Endothelial cell of umbilical vein (primary cell): ENCODE data around the gene FILIP1L. TPM values are rescaled to one million over a fixed set of nuclear protein-coding genes. Genes with fewer than 3 reads are reported as not detected.

Experiments used
- BruUV-seq: library from RNA; stranded (reverse); fragments of 400-500 nt; replicated peaks from 2 replicates; lab custom pipeline; 2021; lab: Mats Ljungman, UMichigan
- CTCF ChIA-PET: fragments of 300-600, 350-600 bp; sonication (Branson Sonifier 250); formaldehyde crosslinking; loops from one replicate; lab custom pipeline; 2021; ENCODE audit warnings: antibody characterized with exemption, inconsistent platforms; lab: Charles Lee
- POLR2A ChIA-PET: fragments of 300-600, 350-600 bp; sonication (Branson Sonifier 250); formaldehyde crosslinking; loops from one replicate; lab custom pipeline; 2021; ENCODE audit warnings: antibody characterized with exemption, inconsistent platforms; lab: Charles Lee
- DNase-seq: peaks from one replicate; pipeline ENCODE4 v3.0.0-alpha.2; 2011; ENCODE audit warnings: low read depth, low spot score
- FAIRE-seq: peaks from 2 replicates; lab custom pipeline; 2011; peaks lifted over from hg19 to GRCh38; lab: Jason Lieb, UNC
- H2AFZ ChIP-seq: 2 replicates; pipeline ENCODE4 v1.6.0; 2012; ENCODE audit warnings: low read depth, low read length, control low read depth, inconsistent platforms
- H3K27ac ChIP-seq: 2 replicates; pipeline ENCODE4 v1.5.1; 2011; ENCODE audit warnings: low read depth, mild to moderate bottlenecking, control low read depth, low read length, moderate library complexity; ENCODE audit not compliant: insufficient read depth
- H3K27me3 ChIP-seq, 2 experiments: 2 replicates each; pipeline versions ENCODE4 v1.6.0 to v1.6.1; 2011; ENCODE audit warnings: low read length in 2 of 2, mixed read lengths in 1 of 2; ENCODE audit not compliant: control insufficient read depth in 2 of 2, insufficient read depth in 2 of 2
- H3K36me3 ChIP-seq, 2 experiments: 2 replicates in 1 of 2; 3 replicates in 1 of 2; pipeline ENCODE4 v1.5.1; 2011; ENCODE audit warnings: low read length in 2 of 2, mild to moderate bottlenecking in 1 of 2, moderate library complexity in 1 of 2; ENCODE audit not compliant: control insufficient read depth in 2 of 2, insufficient read depth in 2 of 2; ENCODE audit errors: extremely low read depth in 1 of 2
- H3K4me1 ChIP-seq: 3 replicates; pipeline ENCODE4 v1.5.1; 2011; ENCODE audit warnings: mild to moderate bottlenecking, low read length; ENCODE audit not compliant: control insufficient read depth, insufficient read depth; ENCODE audit errors: extremely low read depth
- H3K4me2 ChIP-seq: 2 replicates; pipeline ENCODE4 v1.6.1; 2011; ENCODE audit warnings: low read length, control low read depth, mixed read lengths; ENCODE audit not compliant: insufficient read depth
- H3K4me3 ChIP-seq, 3 experiments: fragments of 200-600 bp in 1 of 3; sonication (generic), shearing (Covaris generic) in 1 of 3; replicated peaks in 1 of 3; 2 replicates each; pipeline ENCODE4 v1.5.1; 2011 to 2016; ENCODE audit warnings: control low read depth in 3 of 3, low read length in 3 of 3, mild to moderate bottlenecking in 2 of 3, inconsistent platforms in 1 of 3, low read depth in 1 of 3, moderate library complexity in 1 of 3; ENCODE audit not compliant: insufficient read depth in 1 of 3
- H3K79me2 ChIP-seq: 2 replicates; pipeline ENCODE4 v1.6.0; 2012; ENCODE audit warnings: low read length, inconsistent platforms; ENCODE audit not compliant: control insufficient read depth, insufficient read depth
- H3K9ac ChIP-seq: replicated peaks from 2 replicates; pipeline ENCODE3; 2011; ENCODE audit warnings: low read length, control low read depth; ENCODE audit not compliant: insufficient read depth; ENCODE audit errors: extremely low read depth
- H3K9me1 ChIP-seq: replicated peaks from 3 replicates; pipeline ENCODE4 v1.6.0; 2011; ENCODE audit warnings: mild to moderate bottlenecking, low read length; ENCODE audit not compliant: control insufficient read depth, insufficient read depth; ENCODE audit errors: extremely low read depth
- H3K9me3 ChIP-seq: replicated peaks from 2 replicates; pipeline ENCODE4 v1.5.1; 2012; ENCODE audit warnings: low read length, inconsistent platforms; ENCODE audit not compliant: control insufficient read depth, insufficient read depth
- H4K20me1 ChIP-seq: replicated peaks from 2 replicates; pipeline ENCODE3; 2011; ENCODE audit warnings: mild to moderate bottlenecking, low read length; ENCODE audit not compliant: control insufficient read depth, insufficient read depth; ENCODE audit errors: extremely low read depth
- EZH2 ChIP-seq: IDR thresholded peaks from 2 replicates; pipeline ENCODE4 v1.6.1; 2012; ENCODE audit warnings: borderline replicate concordance, low read depth, mild to moderate bottlenecking, moderate library complexity, low read length, inconsistent platforms; ENCODE audit not compliant: severe bottlenecking
- FOS ChIP-seq: IDR thresholded peaks from 2 replicates; pipeline ENCODE4 v1.6.1; 2011; ENCODE audit warnings: mild to moderate bottlenecking, low read length, moderate library complexity, borderline replicate concordance; ENCODE audit not compliant: insufficient read depth
- GATA2 ChIP-seq: IDR thresholded peaks from 2 replicates; pipeline ENCODE4 v1.7.0; 2011; ENCODE audit warnings: low read depth, mild to moderate bottlenecking, moderate library complexity, mixed read lengths, low read length; ENCODE audit not compliant: insufficient read length, insufficient read depth
- JUN ChIP-seq: IDR thresholded peaks from 2 replicates; pipeline ENCODE4 v1.6.1; 2011; ENCODE audit warnings: borderline replicate concordance, low read depth; ENCODE audit not compliant: insufficient read length, insufficient read depth
- MYC ChIP-seq: IDR thresholded peaks from one replicate; pipeline ENCODE4 v1.6.1; 2011; ENCODE audit warnings: mild to moderate bottlenecking, low read depth, low read length
- POLR2A ChIP-seq: IDR thresholded peaks from 2 replicates; pipeline ENCODE4 v1.6.1; 2012; ENCODE audit warnings: low read depth, mild to moderate bottlenecking, control low read depth, low read length
- POLR2AphosphoS5 ChIP-seq: IDR thresholded peaks from 2 replicates; pipeline ENCODE4 v1.6.1; 2012; ENCODE audit warnings: low read depth, mild to moderate bottlenecking, control low read depth, low read length, moderate library complexity; ENCODE audit not compliant: insufficient read depth
- dilution Hi-C: fragments of 300-500 bp; cut with MboI; formaldehyde crosslinking; loops from one replicate; pipeline ENCODE4 v1.15.0; 2019; ENCODE audit warnings: low sequenced_read_pairs; ENCODE audit not compliant: extremely low pct_ligation_motif_present
- intact Hi-C: fragments of 100-400 bp; cut with micrococcal nuclease; formaldehyde crosslinking; loops from one replicate; pipeline ENCODE4 v1.10.0; 2022
- polyA plus RNA-seq, 4 experiments: library from polyadenylated mRNA; depleted of rRNA in 3 of 4; stranded (reverse) in 3 of 4; unstranded in 1 of 4; fragments of >200 nt; gene quantifications; 2 replicates each; pipeline versions ENCODE4 v1.2.1 to v1.2.3, GENCODE V29; 2011 to 2012; ENCODE audit warnings: missing spikeins in 1 of 4
- total RNA-seq: library from RNA; stranded (reverse); gene quantifications from 2 replicates; pipeline ENCODE4 v1.2.3, GENCODE V29; 2021
- TF ChIP-seq, protein P1 (sequence below): IDR thresholded peaks from 2 replicates; pipeline ENCODE4 v1.6.1; 2011; ENCODE audit not compliant: insufficient read depth, insufficient read length
- TF ChIP-seq, protein P2 (sequence below), 2 donors: IDR thresholded peaks; 1 replicate in 1 of 2; 2 replicates in 1 of 2; pipeline ENCODE4 v1.5.1; 2011; ENCODE audit warnings: low read length in 2 of 2, mild to moderate bottlenecking in 2 of 2, moderate library complexity in 2 of 2, control low read depth in 1 of 2, inconsistent platforms in 1 of 2, low read depth in 1 of 2; ENCODE audit not compliant: insufficient read depth in 1 of 2; ENCODE audit errors: extremely low read depth in 1 of 2

Gene FILIP1L
- total and polyA plus RNA-seq, 2 donors (not counting 3 experiments of a cell fraction or from before 2014, with no cell fraction given): 26.0 to 29.9 TPM

DNA sequence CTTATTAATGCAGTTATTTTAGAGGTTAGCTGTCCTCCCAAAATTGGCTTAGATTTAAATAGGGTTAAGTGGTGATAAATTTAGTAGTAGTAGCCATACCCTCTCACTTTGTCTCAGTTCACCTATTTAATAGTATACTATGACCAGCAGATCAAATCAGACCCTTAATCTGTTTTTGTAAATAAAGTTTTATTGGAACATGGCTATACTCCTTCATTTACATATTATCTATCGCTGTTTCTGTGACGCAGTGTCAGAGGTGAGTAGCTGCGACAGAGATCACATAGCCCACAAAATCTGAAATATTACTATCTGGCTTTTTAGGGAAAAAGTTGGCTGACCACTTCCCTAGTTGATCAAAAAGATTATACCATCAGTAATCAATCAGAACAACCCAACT lies 113.2 kb downstream of the FILIP1L start:
- POLR2A ChIA-PET: no interaction called here
- Histone ChIP-seq H3K79me2 (no peaks in the 10 kb centered on the region), H3K4me3 (no peak overlapping the region), H3K9me1 (no peaks in the 10 kb centered on the region), H3K36me3 (no peaks in the 10 kb centered on the region), H3K9ac (no peak overlapping the region), H4K20me1 (no peaks in the 10 kb centered on the region), H2AFZ (no peak overlapping the region), H3K4me2 (no peak overlapping the region), H3K9me3 (no peaks in the 10 kb centered on the region), H3K4me1 (peaks cover 31% of the 10 kb centered on the region), H3K27me3 (no peaks in the 10 kb centered on the region), H3K27ac (no peak overlapping the region)
- TF ChIP-seq POLR2AphosphoS5: no peak
- no peak for TF ChIP-seq JUN
- TF ChIP-seq GATA2: no peak
- TF ChIP-seq MYC: no peak
- no peak for TF ChIP-seq EZH2
- TF ChIP-seq, protein P1, sequence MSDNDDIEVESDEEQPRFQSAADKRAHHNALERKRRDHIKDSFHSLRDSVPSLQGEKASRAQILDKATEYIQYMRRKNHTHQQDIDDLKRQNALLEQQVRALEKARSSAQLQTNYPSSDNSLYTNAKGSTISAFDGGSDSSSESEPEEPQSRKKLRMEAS: no peak
- TF ChIP-seq POLR2A: no peak
- TF ChIP-seq, protein P2, sequence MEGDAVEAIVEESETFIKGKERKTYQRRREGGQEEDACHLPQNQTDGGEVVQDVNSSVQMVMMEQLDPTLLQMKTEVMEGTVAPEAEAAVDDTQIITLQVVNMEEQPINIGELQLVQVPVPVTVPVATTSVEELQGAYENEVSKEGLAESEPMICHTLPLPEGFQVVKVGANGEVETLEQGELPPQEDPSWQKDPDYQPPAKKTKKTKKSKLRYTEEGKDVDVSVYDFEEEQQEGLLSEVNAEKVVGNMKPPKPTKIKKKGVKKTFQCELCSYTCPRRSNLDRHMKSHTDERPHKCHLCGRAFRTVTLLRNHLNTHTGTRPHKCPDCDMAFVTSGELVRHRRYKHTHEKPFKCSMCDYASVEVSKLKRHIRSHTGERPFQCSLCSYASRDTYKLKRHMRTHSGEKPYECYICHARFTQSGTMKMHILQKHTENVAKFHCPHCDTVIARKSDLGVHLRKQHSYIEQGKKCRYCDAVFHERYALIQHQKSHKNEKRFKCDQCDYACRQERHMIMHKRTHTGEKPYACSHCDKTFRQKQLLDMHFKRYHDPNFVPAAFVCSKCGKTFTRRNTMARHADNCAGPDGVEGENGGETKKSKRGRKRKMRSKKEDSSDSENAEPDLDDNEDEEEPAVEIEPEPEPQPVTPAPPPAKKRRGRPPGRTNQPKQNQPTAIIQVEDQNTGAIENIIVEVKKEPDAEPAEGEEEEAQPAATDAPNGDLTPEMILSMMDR (IDR thresholded peaks at IDR 0.05; ENCODE audit: extremely low read depth in 1 of 2, insufficient read depth in 1 of 2, low read depth in 1 of 2, low read length in 2 of 2): no peak
- no peak for TF ChIP-seq FOS
- CTCF ChIA-PET: no interaction called here
- dilution Hi-C loops: no loop called here
- FAIRE-seq (no peak), DNase-seq (no peak)
- intact Hi-C loops: no loop called here
- no TSS peak for BruUV-seq
